GM19463 (cell line): ENCODE measurements around the gene CDX4.
"Not testable (repeated sequence)": the region's sequence is repeated elsewhere in the genome, so short reads cannot be mapped to it uniquely, and the experiment has no call there.

Source experiments
- ATAC-seq: cut with Tn5 transposase; IDR thresholded peaks from one replicate; pipeline ENCODE4 v1.9.1; 2021; ENCODE audit warnings: mild to moderate bottlenecking, moderate library complexity; ENCODE audit not compliant: unreplicated experiment

Gene CDX4, protein sequence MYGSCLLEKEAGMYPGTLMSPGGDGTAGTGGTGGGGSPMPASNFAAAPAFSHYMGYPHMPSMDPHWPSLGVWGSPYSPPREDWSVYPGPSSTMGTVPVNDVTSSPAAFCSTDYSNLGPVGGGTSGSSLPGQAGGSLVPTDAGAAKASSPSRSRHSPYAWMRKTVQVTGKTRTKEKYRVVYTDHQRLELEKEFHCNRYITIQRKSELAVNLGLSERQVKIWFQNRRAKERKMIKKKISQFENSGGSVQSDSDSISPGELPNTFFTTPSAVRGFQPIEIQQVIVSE

GRCh38 chrX:73446831-73447230, at the start of gene CDX4:
CDX4 (plus strand) TSS chrX:73447053; CDS start chrX:73447254, 201 bp downstream.
- ATAC-seq, result no peak

GRCh38 chrX:73398185-73398914, 48.5 kb upstream of the CDX4 start:
- no peak for ATAC-seq

DNA sequence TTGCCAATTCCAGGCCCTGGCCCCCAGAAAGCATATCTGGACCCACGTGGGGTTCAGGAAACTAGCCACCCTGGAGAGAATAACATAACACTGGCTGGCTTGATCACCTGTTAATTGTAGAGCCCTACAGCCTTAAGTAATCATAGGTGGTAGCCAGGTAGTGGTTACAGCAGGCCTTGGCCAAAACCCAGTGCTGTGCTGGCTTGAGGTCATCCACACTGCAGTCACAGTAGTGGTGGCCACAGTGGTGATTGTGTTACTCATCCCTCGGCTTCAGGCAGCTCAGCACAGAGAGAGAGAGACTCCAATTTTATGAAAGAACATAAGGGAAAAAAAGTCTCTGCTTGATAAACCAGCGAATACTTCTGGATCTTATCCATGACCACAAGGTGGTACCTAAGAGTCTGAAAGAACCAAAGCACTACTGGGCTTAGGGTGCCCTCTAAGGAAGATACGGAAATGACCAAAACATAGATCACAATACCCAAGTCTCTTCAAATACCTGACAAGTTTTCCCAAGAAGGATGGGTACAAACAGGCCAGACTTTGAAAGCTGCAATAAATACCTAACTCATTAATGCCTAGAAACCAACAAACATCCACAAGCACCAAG, 46.6 kb upstream of the CDX4 start:
- ATAC-seq, result no peak

DNA sequence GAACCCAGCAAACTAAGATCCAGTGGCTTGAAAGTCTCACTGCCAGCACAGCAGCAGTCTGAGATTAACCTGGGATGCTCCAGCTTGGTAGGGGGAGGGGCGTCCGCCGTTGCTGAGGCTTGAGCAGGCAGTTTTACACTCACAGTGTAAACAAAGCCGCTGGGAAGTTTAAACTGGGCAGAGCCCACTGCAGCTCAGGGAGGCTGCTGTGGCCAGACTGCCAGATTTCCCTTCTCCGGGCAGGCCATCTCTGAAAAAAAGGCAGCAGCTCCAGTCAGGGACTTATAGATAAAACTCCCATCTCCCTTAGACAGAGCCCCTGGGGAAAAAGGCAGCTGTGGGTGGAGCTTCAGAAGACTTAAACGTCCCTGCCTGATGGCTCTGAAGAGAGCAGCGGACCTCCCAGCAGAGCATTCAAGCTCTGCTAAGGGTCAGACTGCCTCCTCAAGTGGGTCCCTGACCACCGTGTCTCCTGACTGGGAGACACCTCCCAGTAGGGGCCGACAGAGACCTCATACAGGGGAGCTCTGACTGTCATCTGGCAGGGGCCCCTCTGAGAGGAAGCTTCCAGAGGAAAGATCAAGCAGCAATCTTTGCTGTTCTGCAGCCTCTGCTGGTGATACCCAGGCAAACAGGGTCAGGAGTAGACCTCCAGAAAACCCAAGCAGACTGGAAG, 45.1 kb upstream of the CDX4 start:
- no peak for ATAC-seq

DNA sequence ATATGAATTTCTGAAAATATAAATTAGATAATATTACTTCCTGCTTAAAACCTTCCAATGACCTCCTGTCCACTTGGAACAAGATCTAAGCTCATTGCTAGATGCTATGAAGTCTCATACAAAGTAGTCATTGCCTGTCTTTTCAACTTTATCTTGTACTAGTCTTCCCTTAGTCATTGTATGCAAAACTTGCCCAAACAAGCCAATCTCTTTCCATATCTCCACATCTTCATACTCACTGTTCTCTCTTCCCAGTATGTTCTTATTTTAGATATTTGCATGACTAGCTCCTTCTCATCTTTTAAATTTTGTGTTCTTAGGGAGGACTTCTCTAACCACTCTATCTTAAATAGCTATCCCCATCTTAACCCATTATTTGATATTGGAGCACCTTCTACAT, 33.9 kb upstream of the CDX4 start:
- ATAC-seq, result no peak

- ATAC-seq, result no peak
These were observed 500 bp downstream of the CDX4 start for GRCh38 chrX:73447311-73447794.

DNA sequence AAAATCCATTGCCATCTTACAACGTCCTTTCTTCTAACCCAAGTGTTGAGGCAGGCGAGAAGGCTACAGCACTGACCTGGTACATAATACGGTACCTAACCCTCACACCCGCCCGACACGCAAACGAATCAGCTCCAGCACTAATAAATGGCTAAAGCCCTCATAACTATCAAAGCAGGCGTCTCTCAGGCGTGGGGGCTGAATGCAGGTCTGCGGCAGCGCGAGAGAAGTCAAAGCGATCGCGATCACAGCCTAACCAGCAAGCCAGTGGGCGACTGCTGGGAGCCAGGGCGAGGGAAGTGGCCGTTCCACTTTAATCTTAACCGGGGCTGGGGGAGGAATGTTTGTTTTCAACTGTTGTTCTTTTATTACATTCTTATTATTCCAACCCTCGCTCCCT, 1.5 kb downstream of the CDX4 start:
- no peak for ATAC-seq

DNA sequence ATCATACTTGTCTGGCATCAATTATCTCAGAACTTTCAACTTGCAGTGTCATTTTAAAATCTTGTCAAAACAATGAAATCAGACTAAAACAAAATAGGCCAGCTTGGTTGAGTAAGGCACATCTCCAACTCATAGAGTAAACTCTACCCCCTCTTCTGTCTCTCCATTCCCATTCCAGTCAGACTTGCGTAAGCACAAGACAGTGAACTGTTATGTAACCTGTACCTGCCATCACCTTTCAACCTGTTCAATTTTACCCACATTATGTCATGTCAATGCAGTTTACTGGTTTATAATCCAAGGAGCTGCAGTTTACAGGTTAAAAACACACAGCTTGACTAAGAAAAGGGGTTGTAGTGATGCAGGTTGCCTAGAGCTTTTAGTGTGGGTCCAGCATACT, 8.3 kb downstream of the CDX4 start:
- ATAC-seq, result no peak

DNA sequence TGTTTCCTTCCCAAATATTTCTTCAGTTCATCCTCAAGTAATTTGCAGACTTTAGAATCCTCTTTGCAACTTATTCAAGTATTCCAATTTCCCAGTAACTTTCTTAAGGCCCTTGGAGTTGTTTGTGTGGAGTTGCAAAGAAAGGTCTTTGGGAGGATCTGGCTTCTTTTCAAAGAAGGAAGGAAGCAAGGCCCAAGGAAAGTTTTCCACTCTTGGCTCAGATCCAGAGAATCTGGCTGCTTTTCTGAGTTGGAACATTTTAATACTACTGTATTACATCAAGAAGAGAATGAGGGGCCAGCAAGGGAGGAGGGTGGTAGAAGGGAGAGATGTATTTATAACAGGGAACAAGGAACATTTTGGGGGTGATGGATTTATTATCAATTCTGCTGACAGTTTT, 10.5 kb downstream of the CDX4 start:
- no peak for ATAC-seq

- ATAC-seq, result no peak
These were observed 21.5 kb downstream of the CDX4 start for GRCh38 chrX:73468376-73468775.

- ATAC-seq, result no peak
These were observed 32.1 kb downstream of the CDX4 start for GRCh38 chrX:73478961-73479360.

- no peak for ATAC-seq
These were observed 34.7 kb downstream of the CDX4 start for GRCh38 chrX:73481521-73481920.

GRCh38 chrX:73490661-73491060, 43.8 kb downstream of the CDX4 start:
- no peak for ATAC-seq

GRCh38 chrX:73492178-73492577, 45.3 kb downstream of the CDX4 start:
- ATAC-seq, result not testable (repeated sequence)
